Right lobe of liver (tissue), 4 donors: ENCODE data around the gene NIM1K.
A peak's percentile ranks its signal among the peaks of the same experiment; 100 is the strongest.

ENCODE experiments used
- POLR2A ChIP-seq: fragments of 450-650 bp; IDR thresholded peaks from one replicate; pipeline ENCODE4 v1.6.1; 2017; ENCODE audit warnings: antibody characterized with exemption, mild to moderate bottlenecking
- TF ChIP-seq, protein P1 (sequence below), 4 donors: fragments of 200-600 bp in 3 of 4; fragments of 450-650 bp in 1 of 4; IDR thresholded peaks; one replicate each; pipeline versions ENCODE4 v1.5.1 to v1.8.0; 2016 to 2022; ENCODE audit warnings: antibody characterized with exemption in 4 of 4, mild to moderate bottlenecking in 2 of 4
- donor health status: DM: no; HTN: no; CAD: no.
- donor health status: DM: no; HTN: no; CAD: no.
- donor health status: DM: no; HTN: yes; CAD: no.

DNA sequence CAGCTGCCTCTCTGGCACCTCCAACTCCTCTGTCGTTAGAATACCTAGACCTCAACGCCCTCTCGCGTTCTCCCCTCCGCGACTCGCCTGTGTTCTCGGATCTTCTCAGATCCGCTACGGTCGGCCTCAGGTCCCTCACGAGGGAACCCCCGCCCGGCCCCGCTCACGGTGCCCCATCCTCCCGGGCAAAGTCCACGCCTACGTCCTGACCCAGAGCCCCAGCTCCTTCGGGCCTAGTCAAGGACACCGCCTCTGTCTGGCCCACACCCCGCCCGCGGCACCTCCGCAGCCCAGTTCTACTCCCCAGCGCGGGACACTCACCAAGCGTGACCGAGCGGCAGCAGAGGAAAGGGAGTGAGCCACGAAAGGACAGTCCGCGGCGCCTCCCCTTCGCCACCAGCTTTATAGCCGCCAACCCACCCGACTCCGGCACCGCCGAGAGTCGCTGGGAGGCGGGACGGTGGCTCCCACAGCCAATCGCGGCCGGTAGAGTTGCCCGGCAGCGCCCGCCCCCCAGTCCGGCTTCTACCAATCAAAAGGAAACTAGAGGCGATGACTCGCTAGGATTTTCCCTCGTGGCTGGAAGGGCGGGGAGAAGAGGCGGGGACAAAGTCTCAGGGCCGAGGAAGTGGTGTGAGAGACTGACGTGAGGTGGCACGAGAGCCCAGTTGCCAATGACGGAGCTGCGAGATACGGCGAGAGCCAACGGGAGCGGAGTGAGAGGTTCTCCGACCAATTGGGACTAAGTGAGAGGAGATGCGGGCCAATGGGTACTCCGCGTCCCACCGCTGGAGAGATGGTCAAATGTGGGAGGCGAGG, 121.2 kb downstream of the NIM1K start, which contains the start of gene HMGCS1:
- TF ChIP-seq, protein P1, sequence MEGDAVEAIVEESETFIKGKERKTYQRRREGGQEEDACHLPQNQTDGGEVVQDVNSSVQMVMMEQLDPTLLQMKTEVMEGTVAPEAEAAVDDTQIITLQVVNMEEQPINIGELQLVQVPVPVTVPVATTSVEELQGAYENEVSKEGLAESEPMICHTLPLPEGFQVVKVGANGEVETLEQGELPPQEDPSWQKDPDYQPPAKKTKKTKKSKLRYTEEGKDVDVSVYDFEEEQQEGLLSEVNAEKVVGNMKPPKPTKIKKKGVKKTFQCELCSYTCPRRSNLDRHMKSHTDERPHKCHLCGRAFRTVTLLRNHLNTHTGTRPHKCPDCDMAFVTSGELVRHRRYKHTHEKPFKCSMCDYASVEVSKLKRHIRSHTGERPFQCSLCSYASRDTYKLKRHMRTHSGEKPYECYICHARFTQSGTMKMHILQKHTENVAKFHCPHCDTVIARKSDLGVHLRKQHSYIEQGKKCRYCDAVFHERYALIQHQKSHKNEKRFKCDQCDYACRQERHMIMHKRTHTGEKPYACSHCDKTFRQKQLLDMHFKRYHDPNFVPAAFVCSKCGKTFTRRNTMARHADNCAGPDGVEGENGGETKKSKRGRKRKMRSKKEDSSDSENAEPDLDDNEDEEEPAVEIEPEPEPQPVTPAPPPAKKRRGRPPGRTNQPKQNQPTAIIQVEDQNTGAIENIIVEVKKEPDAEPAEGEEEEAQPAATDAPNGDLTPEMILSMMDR (IDR thresholded peaks at IDR 0.05) = no peak
- TF ChIP-seq POLR2A = peak; percentile 99
